Measurements from ENCODE around the gene RAMAC.

DNA sequence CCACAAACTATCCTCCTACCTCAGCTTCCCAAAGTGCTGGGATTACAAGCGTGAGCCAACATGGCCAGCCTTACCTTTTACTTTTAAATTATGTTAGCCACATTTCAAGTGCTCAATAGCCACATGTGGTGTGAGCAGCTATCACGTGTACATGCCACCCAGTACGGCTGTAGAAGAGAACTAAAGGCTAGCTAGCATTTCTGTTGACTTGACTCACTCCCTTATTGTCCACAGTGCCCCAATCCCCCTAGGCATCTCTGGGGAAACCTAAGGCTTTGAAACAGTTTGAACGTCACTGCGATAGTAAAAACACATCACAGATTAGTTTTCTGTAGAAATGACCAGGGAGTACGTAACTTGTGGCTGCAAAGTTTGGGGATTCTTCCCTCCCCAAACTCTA, 13.4 kb downstream of the RAMAC start:
- TF ChIP-seq, protein P1, sequence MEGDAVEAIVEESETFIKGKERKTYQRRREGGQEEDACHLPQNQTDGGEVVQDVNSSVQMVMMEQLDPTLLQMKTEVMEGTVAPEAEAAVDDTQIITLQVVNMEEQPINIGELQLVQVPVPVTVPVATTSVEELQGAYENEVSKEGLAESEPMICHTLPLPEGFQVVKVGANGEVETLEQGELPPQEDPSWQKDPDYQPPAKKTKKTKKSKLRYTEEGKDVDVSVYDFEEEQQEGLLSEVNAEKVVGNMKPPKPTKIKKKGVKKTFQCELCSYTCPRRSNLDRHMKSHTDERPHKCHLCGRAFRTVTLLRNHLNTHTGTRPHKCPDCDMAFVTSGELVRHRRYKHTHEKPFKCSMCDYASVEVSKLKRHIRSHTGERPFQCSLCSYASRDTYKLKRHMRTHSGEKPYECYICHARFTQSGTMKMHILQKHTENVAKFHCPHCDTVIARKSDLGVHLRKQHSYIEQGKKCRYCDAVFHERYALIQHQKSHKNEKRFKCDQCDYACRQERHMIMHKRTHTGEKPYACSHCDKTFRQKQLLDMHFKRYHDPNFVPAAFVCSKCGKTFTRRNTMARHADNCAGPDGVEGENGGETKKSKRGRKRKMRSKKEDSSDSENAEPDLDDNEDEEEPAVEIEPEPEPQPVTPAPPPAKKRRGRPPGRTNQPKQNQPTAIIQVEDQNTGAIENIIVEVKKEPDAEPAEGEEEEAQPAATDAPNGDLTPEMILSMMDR (conservative IDR thresholded peaks at IDR 0.05; ENCODE audit: low read depth, low read length): no peak
- no peak for TF ChIP-seq POLR2A (IDR thresholded peaks at IDR 0.05; ENCODE audit: low read depth, low read length)
